Upper lobe of left lung (tissue), 6 donors: ENCODE measurements around the gene FNDC11. TPM values are rescaled to one million over a fixed set of nuclear protein-coding genes. Genes with fewer than 3 reads are reported as not detected.

Experiments used
- ATAC-seq, 2 donors: fragments of 200-7000 bp; cut with Tn5 transposase; one replicate each; pipeline ENCODE4 v1.9.1; 2022; ENCODE audit warnings: mild to moderate bottlenecking in 2 of 2, moderate library complexity in 2 of 2; ENCODE audit not compliant: low FRiP score in 2 of 2
- DNase-seq, 2 donors: peaks; one replicate each; pipeline ENCODE4 v3.0.0-alpha.2; 2019 to 2020
- H3K27ac ChIP-seq, 4 donors: fragments of 200-600 bp; sonication (generic); one replicate each; pipeline ENCODE4 v1.5.1; 2016 to 2019
- H3K27me3 ChIP-seq, 4 donors: fragments of 200-600 bp; sonication (generic); one replicate each; pipeline ENCODE4 v1.5.1; 2017 to 2019
- H3K36me3 ChIP-seq, 4 donors: fragments of 200-600 bp; sonication (generic); one replicate each; pipeline ENCODE4 v1.5.1; 2016 to 2019
- H3K4me1 ChIP-seq, 4 donors: fragments of 200-600 bp; sonication (generic); one replicate each; pipeline ENCODE4 v1.5.1; 2018 to 2019
- H3K4me3 ChIP-seq, 4 donors: fragments of 200-600 bp; sonication (generic); one replicate each; pipeline ENCODE4 v1.5.1; 2017 to 2019; ENCODE audit warnings: mild to moderate bottlenecking in 2 of 4, moderate library complexity in 1 of 4
- H3K9me3 ChIP-seq, 4 donors: fragments of 200-600 bp; sonication (generic); one replicate each; pipeline ENCODE4 v1.5.1; 2018 to 2019
- EP300 ChIP-seq, 4 donors: sonication (generic); formaldehyde crosslinking; IDR thresholded peaks; one replicate each; pipeline ENCODE4 v1.5.1; 2017; ENCODE audit warnings: antibody characterized with exemption in 4 of 4, control low read depth in 2 of 4
- POLR2A ChIP-seq, 4 donors: fragments of 450-650 bp; IDR thresholded peaks; one replicate each; pipeline ENCODE4 v1.5.1; 2016 to 2017; ENCODE audit warnings: antibody characterized with exemption in 4 of 4, mild to moderate bottlenecking in 2 of 4
- POLR2AphosphoS5 ChIP-seq, 2 donors: sonication (generic); formaldehyde crosslinking; IDR thresholded peaks; one replicate each; pipeline ENCODE4 v1.5.1; 2017; ENCODE audit warnings: antibody characterized with exemption in 2 of 2
- WGBS, 2 donors: methylation state at CpG; one replicate each; pipeline ENCODE4 v1.1.5; 2017 to 2018; 5-methylcytosine and 5-hydroxymethylcytosine counted together
- total RNA-seq, 6 donors: library from RNA; depleted of rRNA in 4 of 6; stranded (reverse); fragments of >200 nt in 4 of 6; gene quantifications; one replicate each; pipeline versions ENCODE4 v1.1.0 to v1.2.1, GENCODE V29; 2016 to 2021
- TF ChIP-seq, protein P1 (sequence below), 6 experiments: fragments of 450-650 bp in 4 of 6; fragments of 200-600 bp in 2 of 6; sonication (generic) in 2 of 6; IDR thresholded peaks; one replicate each; pipeline ENCODE4 v1.5.1; 2016 to 2019; ENCODE audit warnings: antibody characterized with exemption in 6 of 6
- donor health status: DM: no; HTN: no; CAD: no; lungs with moderate emphysema.
- donor health status: DM: no; HTN: yes; CAD: no; lungs with severe emphysema.

Gene FNDC11
- total RNA-seq, 6 donors from 2014 or later = 0.29 to 6.5 (median 1.4) TPM

DNA sequence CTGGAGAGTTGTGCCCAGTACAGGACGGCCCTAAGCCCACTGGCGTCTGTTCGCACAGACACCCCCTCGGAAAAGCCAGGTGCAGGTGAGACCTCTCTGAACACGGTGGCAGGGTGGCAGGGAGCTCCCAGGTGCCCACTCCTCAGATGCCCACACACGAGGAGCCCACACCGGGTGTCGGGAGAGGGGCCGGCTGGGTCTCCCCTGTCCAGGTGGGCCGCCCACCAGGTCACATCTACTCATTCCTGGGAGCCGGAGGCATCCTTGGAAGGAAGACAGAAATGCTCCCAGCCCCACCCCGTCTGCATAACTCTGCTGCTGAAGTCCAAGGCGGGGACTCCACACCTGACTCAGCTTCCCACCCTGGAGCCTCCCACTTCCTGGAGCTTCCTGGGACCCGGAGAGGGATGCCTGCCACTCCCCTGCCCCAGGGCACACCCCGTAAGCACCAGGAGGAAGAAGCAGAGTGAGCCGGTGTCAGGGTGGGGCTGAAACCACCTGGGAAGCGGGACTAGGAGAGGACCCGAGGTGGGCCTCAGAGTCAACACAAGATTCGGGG is 8.9 kb upstream of the FNDC11 start:
- ATAC-seq = no peak

DNA sequence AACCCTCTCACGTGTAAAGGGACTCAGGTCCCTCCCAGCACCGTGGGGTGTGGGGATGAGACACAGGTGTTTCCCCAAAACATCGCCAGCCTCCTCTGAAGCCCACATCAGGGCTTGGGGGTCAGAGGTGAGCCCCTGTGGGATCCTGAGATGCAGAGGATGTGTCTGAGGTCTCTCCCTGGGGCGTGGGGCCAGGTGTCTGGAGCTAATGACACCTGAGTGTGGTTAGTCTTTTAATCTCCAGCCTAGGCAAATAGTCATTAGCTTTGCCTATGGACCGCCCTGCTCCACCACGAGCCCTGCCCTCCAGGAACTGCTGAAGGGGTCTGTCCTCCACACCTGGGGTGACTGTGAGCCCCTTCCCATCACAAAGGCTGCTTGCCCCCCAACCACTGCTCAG is 8.1 kb upstream of the FNDC11 start:
- peaks cover 0 to 27% (median 5%) of the 10 kb centered on the region in 4 donors for H3K27me3 ChIP-seq
- no peak overlapping the region for H3K27ac ChIP-seq
- TF ChIP-seq POLR2A (IDR thresholded peaks at IDR 0.05) (no peak), POLR2AphosphoS5 (IDR thresholded peaks at IDR 0.05) (no peak), EP300 (IDR thresholded peaks at IDR 0.05) (no peak)
- TF ChIP-seq, protein P1, sequence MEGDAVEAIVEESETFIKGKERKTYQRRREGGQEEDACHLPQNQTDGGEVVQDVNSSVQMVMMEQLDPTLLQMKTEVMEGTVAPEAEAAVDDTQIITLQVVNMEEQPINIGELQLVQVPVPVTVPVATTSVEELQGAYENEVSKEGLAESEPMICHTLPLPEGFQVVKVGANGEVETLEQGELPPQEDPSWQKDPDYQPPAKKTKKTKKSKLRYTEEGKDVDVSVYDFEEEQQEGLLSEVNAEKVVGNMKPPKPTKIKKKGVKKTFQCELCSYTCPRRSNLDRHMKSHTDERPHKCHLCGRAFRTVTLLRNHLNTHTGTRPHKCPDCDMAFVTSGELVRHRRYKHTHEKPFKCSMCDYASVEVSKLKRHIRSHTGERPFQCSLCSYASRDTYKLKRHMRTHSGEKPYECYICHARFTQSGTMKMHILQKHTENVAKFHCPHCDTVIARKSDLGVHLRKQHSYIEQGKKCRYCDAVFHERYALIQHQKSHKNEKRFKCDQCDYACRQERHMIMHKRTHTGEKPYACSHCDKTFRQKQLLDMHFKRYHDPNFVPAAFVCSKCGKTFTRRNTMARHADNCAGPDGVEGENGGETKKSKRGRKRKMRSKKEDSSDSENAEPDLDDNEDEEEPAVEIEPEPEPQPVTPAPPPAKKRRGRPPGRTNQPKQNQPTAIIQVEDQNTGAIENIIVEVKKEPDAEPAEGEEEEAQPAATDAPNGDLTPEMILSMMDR (IDR thresholded peaks at IDR 0.05) = no peak
- no peak overlapping the region for H3K4me3 ChIP-seq
- H3K4me1 ChIP-seq = peaks cover 0 to 11% (median 0%) of the 10 kb centered on the region in 4 donors
- H3K36me3 ChIP-seq = no peaks in the 10 kb centered on the region
- no peaks in the 10 kb centered on the region for H3K9me3 ChIP-seq
- DNase-seq = no peak
- ATAC-seq = no peak
- 52 to 54% methylated on average over 3 to 6 of the region's 6 CpGs for WGBS, 2 donors

More for the DNA sequence above, 8.9 kb upstream of the FNDC11 start:
- Histone ChIP-seq H3K4me1 (peaks cover 0 to 11% (median 0%) of the 10 kb centered on the region in 4 donors), H3K27me3 (peaks cover 0 to 27% (median 5%) of the 10 kb centered on the region in 4 donors), H3K36me3 (no peaks in the 10 kb centered on the region), H3K9me3 (no peaks in the 10 kb centered on the region), H3K4me3 (no peak overlapping the region), H3K27ac (no peak overlapping the region)
- TF ChIP-seq EP300 (IDR thresholded peaks at IDR 0.05) (no peak), POLR2AphosphoS5 (IDR thresholded peaks at IDR 0.05) (no peak), POLR2A (IDR thresholded peaks at IDR 0.05) (no peak)
- TF ChIP-seq, protein P1 (IDR thresholded peaks at IDR 0.05) = no peak
- peak in 1 of 2 donors; percentile 64 for DNase-seq
- 65 to 74% methylated on average over 5 to 16 of the region's 19 CpGs for WGBS, 2 donors

DNA sequence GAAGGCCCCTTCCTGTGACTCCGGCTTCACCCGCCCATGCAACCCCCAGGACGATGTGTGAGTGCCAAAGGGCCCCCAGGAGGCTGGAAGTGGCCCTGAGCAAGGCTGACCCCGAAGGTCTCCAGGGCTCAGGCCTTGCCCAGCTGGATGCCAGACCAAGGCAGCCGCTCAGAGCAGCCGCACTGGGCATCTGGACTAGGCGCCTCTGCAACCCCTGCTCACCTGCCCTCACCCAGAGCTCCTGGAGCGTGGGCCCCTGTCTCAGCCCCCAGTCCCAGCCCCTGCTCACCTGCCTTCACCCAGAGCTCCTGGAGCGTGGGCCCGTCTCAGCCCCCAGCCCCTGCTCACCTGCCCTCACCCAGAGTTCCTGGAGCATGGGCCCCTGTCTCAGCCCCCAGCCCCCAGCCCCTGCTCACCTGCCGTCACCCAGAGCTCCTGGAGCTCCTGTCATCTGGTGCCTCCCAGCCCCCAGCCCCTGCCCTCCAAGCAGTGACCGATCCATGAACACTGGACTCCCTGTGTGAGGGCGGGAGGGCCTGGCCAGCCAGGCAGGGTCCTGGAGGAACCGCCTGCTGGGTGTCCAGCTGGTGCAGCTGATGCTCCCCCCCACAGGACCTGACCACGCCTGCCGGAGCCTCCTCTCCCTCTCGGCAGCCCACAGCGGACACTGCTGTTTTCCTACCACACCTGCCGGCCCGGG is 7.6 kb upstream of the FNDC11 start:
- peak in 1 of 2 donors; percentile 68 for DNase-seq
- Histone ChIP-seq H3K4me3 (no peak overlapping the region), H3K4me1 (peaks cover 0 to 11% (median 0%) of the 10 kb centered on the region in 4 donors), H3K9me3 (no peaks in the 10 kb centered on the region), H3K27ac (no peak overlapping the region), H3K36me3 (no peaks in the 10 kb centered on the region), H3K27me3 (peaks cover 0 to 27% (median 5%) of the 10 kb centered on the region in 4 donors)
- TF ChIP-seq POLR2A (IDR thresholded peaks at IDR 0.05) = no peak
- no peak for TF ChIP-seq EP300 (IDR thresholded peaks at IDR 0.05)
- no peak for TF ChIP-seq POLR2AphosphoS5 (IDR thresholded peaks at IDR 0.05)
- TF ChIP-seq, protein P1 (IDR thresholded peaks at IDR 0.05) = no peak
- no peak for ATAC-seq
- 65 to 88% methylated on average over 9 to 19 of the region's 20 CpGs for WGBS, 2 donors

GRCh38 chr20:63546956-63547724 is 6.8 kb upstream of the FNDC11 start:
- H3K9me3 ChIP-seq = no peaks in the 10 kb centered on the region
- DNase-seq = peak in 1 of 2 donors; percentile 82
- H3K4me3 ChIP-seq = no peak overlapping the region
- 48 to 60% methylated on average over 8 to 42 of the region's 58 CpGs for WGBS, 2 donors
- TF ChIP-seq POLR2A (IDR thresholded peaks at IDR 0.05) (no peak), POLR2AphosphoS5 (IDR thresholded peaks at IDR 0.05) (no peak)
- H3K27me3 ChIP-seq = peaks cover 0 to 27% (median 5%) of the 10 kb centered on the region in 4 donors
- no peak for ATAC-seq
- no peaks in the 10 kb centered on the region for H3K36me3 ChIP-seq
- peaks cover 0 to 11% (median 0%) of the 10 kb centered on the region in 4 donors for H3K4me1 ChIP-seq
- no peak overlapping the region for H3K27ac ChIP-seq
